ENCODE results near the gene MAPK8IP1.

- TF ChIP-seq CTCF (IDR thresholded peaks at IDR 0.05 in 8 of 11, conservative IDR thresholded peaks at IDR 0.05 in 3 of 11), result no peak
- no peak for TF ChIP-seq POLR2AphosphoS5 (IDR thresholded peaks at IDR 0.05)
- TF ChIP-seq POLR2A (IDR thresholded peaks at IDR 0.05), result no peak
These were observed 51.1 kb downstream of the MAPK8IP1 start for GRCh38 chr11:45936511-45937054.
